ENCODE data around the gene JUNB.

The JUNB gene

DNA sequence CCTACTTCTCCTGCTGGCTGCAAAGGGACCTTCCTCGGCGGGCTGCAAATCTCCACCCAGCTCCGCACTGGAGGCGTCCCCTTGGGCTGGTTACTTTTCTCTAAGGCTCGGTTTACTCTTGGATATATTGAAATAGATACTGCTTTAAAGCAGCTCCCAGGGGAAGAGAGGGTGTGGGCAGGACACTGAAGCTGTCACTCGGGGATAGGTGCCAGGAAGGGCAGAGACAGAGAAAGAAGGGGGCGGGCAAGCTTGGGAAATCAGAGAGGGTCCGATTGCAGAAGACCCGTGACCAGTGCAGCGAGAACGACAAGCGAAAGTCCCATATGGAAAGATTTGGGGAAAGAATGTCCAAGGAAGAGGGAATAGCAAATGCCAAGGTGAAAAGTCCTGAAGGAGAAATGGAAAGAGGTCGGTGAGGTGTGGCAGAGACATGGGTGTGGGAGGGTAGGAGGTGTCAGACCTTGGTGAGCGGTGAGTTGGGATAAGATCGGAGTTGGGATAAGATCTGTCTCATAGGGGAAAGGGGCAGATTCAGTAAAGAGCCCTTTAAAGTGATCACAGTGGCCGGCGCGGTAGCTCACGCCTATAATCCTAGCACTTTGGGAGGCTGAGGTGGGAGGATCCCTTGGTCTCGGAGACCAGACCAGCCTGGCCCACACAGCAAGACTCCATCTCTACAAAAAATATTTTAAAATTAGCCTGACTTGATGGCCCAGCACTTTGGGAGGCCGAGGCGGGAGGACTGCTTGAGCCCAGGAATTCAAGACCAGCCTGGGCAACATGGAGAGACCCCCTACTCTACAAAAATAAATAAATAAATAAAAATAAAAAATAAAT, 11.2 kb downstream of the JUNB start:
- Histone ChIP-seq H2BK15ac (ENCODE audit: low read depth, poor library complexity, severe bottlenecking) (no peak overlapping the region), H2AFZ (ENCODE audit: low read depth, low read length) (peak overlapping the region; percentile 73), H4K8ac (ENCODE audit: low read length) (peak overlapping the region; percentile 33), H3K9me3 (ENCODE audit: control insufficient read depth, low read length) (no peaks in the 10 kb centered on the region), H3K36me3 (ENCODE audit: control insufficient read depth in 1 of 2, insufficient read depth in 2 of 2, low read depth in 1 of 2, low read length in 2 of 2) (peaks cover 14 to 16% of the 10 kb centered on the region in 2 experiments), H3K4me2 (ENCODE audit: low read length, poor library complexity, severe bottlenecking) (peak overlapping the region; percentile 68), H3K79me1 (replicated peaks; ENCODE audit: low read length, poor library complexity, severe bottlenecking) (peaks cover 26% of the 10 kb centered on the region), H3K9ac (ENCODE audit: low read length) (peak overlapping the region; percentile 88), H4K91ac (ENCODE audit: low read length) (no peak overlapping the region), H3K4ac (ENCODE audit: low read depth in 1 of 2, low read length in 2 of 2) (no peak overlapping the region), H3K27ac (ENCODE audit: low read length, poor library complexity, severe bottlenecking) (no peak overlapping the region), H3K4me1 (ENCODE audit: control insufficient read depth, insufficient read depth, low read depth, low read length) (peaks cover 32% of the 10 kb centered on the region), H3K23ac (ENCODE audit: low read length in 2 of 2) (no peak overlapping the region), H3K18ac (ENCODE audit: low read depth in 1 of 2, low read length in 2 of 2) (no peak overlapping the region), H2BK120ac (ENCODE audit: low read depth, low read length) (no peak overlapping the region), H2BK5ac (ENCODE audit: low read depth, low read length, poor library complexity, severe bottlenecking) (no peak overlapping the region), H3K27me3 (ENCODE audit: control insufficient read depth in 1 of 2, insufficient read depth in 1 of 2, low read length in 2 of 2) (no peaks in the 10 kb centered on the region), H2AK5ac (ENCODE audit: low read length, severe bottlenecking) (no peak overlapping the region), H2BK12ac (ENCODE audit: low read length in 2 of 2) (no peak overlapping the region), H3K4me3 (ENCODE audit: insufficient read depth in 1 of 2, low read depth in 1 of 2, low read length in 2 of 2) (peak overlapping the region; percentile 80 to 89), H3K14ac (ENCODE audit: low read length in 2 of 2) (no peak overlapping the region)
- no peak for DNase-seq
- WGBS = 52% methylated on average over 20 of the region's 22 CpGs

DNA sequence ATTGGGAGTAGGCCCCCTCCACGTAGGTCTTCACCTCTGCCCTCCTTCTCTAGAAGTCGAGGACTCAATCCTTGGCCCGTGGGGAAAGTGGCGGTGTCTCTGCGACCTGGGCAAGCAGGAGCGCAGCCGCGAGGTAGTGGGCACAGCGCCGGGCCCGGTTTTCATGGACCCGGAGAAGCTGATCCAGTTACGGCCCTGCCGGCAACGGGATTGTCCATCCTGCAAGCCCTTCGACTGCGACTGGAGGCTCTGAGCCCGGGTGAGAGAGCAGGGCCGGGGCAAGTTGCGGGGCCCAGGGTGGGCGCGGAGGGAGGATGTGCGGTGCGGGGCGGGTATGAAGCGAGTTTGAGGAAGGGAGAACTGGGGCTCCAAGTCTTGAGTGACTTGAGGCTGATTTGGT, 12.8 kb downstream of the JUNB start:
- no peaks in the 10 kb centered on the region for H3K9me3 ChIP-seq (ENCODE audit: control insufficient read depth, low read length)
- H4K8ac ChIP-seq (ENCODE audit: low read length) = no peak overlapping the region
- H3K27ac ChIP-seq (ENCODE audit: low read length, poor library complexity, severe bottlenecking) = no peak overlapping the region
- no peak overlapping the region for H3K4me2 ChIP-seq (ENCODE audit: low read length, poor library complexity, severe bottlenecking)
- H2BK5ac ChIP-seq (ENCODE audit: low read depth, low read length, poor library complexity, severe bottlenecking) = no peak overlapping the region
- H3K18ac ChIP-seq (ENCODE audit: low read depth in 1 of 2, low read length in 2 of 2) = no peak overlapping the region
- H3K36me3 ChIP-seq (ENCODE audit: control insufficient read depth in 1 of 2, insufficient read depth in 2 of 2, low read depth in 1 of 2, low read length in 2 of 2) = peaks cover 10 to 14% of the 10 kb centered on the region in 2 experiments
- H2BK15ac ChIP-seq (ENCODE audit: low read depth, poor library complexity, severe bottlenecking) = no peak overlapping the region
- H3K79me1 ChIP-seq (replicated peaks; ENCODE audit: low read length, poor library complexity, severe bottlenecking) = peaks cover 26% of the 10 kb centered on the region
- H2AK5ac ChIP-seq (ENCODE audit: low read length, severe bottlenecking) = no peak overlapping the region
- no peak overlapping the region for H2BK120ac ChIP-seq (ENCODE audit: low read depth, low read length)
- no peak overlapping the region for H4K91ac ChIP-seq (ENCODE audit: low read length)
- no peaks in the 10 kb centered on the region for H3K27me3 ChIP-seq (ENCODE audit: control insufficient read depth in 1 of 2, insufficient read depth in 1 of 2, low read length in 2 of 2)
- H3K23ac ChIP-seq (ENCODE audit: low read length in 2 of 2) = no peak overlapping the region
- H2AFZ ChIP-seq (ENCODE audit: low read depth, low read length) = no peak overlapping the region
- 93% methylated on average over 26 of the region's 26 CpGs for WGBS
- H3K4me3 ChIP-seq (ENCODE audit: insufficient read depth in 1 of 2, low read depth in 1 of 2, low read length in 2 of 2) = no peak overlapping the region
- H2BK12ac ChIP-seq (ENCODE audit: low read length in 2 of 2) = no peak overlapping the region
- H3K14ac ChIP-seq (ENCODE audit: low read length in 2 of 2) = no peak overlapping the region
- H3K4me1 ChIP-seq (ENCODE audit: control insufficient read depth, insufficient read depth, low read depth, low read length) = peaks cover 32% of the 10 kb centered on the region
- no peak overlapping the region for H3K9ac ChIP-seq (ENCODE audit: low read length)
- no peak for DNase-seq
- no peak overlapping the region for H3K4ac ChIP-seq (ENCODE audit: low read depth in 1 of 2, low read length in 2 of 2)

DNA sequence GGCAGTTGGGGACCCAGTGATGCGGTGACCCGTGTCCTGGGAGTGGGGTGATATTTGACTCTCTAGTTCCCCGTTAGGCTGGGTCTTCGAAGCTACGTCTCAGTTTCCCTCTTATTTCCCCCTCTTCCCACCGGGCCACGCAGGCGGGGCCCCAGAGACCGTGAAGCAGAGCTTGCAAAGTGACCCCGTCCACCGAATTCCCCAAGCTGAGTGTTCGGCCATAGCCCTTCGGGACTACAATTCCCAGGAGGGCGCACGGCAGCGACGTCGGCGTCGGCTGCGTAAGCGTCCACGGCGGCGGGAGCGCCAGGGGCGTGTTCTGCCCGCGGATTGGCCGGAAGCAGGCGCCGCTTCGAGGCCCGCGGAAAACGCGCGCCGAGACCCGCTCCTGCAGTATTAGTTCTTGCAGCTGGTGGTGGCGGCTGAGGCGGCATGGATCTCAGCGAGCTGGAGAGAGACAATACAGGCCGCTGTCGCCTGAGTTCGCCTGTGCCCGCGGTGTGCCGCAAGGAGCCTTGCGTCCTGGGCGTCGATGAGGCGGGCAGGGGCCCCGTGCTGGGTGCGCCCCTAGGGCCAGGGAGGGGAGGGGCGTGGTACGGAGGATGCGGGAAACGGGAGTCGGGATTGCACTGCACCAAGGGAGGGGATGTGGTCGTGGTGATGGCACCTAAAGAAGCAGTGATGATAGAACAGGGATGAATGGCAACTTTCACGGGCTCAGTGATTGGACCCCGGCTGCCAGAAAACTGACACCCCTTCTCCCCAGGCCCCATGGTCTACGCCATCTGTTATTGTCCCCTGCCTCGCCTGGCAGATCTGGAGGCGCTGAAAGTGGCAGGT, 15.2 kb downstream of the JUNB start, which contains the start of gene RNASEH2A:
Gene RNASEH2A (plus strand): TSS at position 343 of the 840 bp plus-strand sequence. CDS start 90 bp downstream, at position 433.
- peak; percentile 91 for DNase-seq
- peak within 1 kb of the TSS; percentile 18 to 19 for H3K4ac ChIP-seq (ENCODE audit: low read depth in 1 of 2, low read length in 2 of 2)
- H3K18ac ChIP-seq (ENCODE audit: low read depth in 1 of 2, low read length in 2 of 2) = peak within 1 kb of the TSS; percentile 61
- H3K27me3 ChIP-seq (ENCODE audit: control insufficient read depth in 1 of 2, insufficient read depth in 1 of 2, low read length in 2 of 2) = no peaks in the 10 kb centered on the region
- no peaks in the 10 kb centered on the region for H3K9me3 ChIP-seq (ENCODE audit: control insufficient read depth, low read length)
- H3K4me1 ChIP-seq (ENCODE audit: control insufficient read depth, insufficient read depth, low read depth, low read length) = peaks cover 20% of the 10 kb centered on the region
- peak within 1 kb of the TSS; percentile 75 to 82 for H3K4me3 ChIP-seq (ENCODE audit: insufficient read depth in 1 of 2, low read depth in 1 of 2, low read length in 2 of 2)
- no peak within 1 kb of the TSS for H2BK12ac ChIP-seq (ENCODE audit: low read length in 2 of 2)
- H3K4me2 ChIP-seq (ENCODE audit: low read length, poor library complexity, severe bottlenecking) = peak within 1 kb of the TSS; percentile 85
- no peak within 1 kb of the TSS for H2BK15ac ChIP-seq (ENCODE audit: low read depth, poor library complexity, severe bottlenecking)
- no peak within 1 kb of the TSS for H3K27ac ChIP-seq (ENCODE audit: low read length, poor library complexity, severe bottlenecking)
- H2BK120ac ChIP-seq (ENCODE audit: low read depth, low read length) = peak within 1 kb of the TSS; percentile 81
- H2BK5ac ChIP-seq (ENCODE audit: low read depth, low read length, poor library complexity, severe bottlenecking) = no peak within 1 kb of the TSS
- peak within 1 kb of the TSS in 1 of 2 experiments; percentile 57 for H3K14ac ChIP-seq (ENCODE audit: low read length in 2 of 2)
- peak within 1 kb of the TSS; percentile 87 for H4K91ac ChIP-seq (ENCODE audit: low read length)
- 6% methylated on average over 55 of the region's 66 CpGs for WGBS
- H2AFZ ChIP-seq (ENCODE audit: low read depth, low read length) = peak within 1 kb of the TSS; percentile 74
- peak within 1 kb of the TSS; percentile 79 for H3K9ac ChIP-seq (ENCODE audit: low read length)
- H3K36me3 ChIP-seq (ENCODE audit: control insufficient read depth in 1 of 2, insufficient read depth in 2 of 2, low read depth in 1 of 2, low read length in 2 of 2) = peaks cover 0 to 10% of the 10 kb centered on the region in 2 experiments
- peak within 1 kb of the TSS; percentile 99 for H4K8ac ChIP-seq (ENCODE audit: low read length)
- H3K23ac ChIP-seq (ENCODE audit: low read length in 2 of 2) = peak within 1 kb of the TSS in 1 of 2 experiments; percentile 29
- H3K79me1 ChIP-seq (replicated peaks; ENCODE audit: low read length, poor library complexity, severe bottlenecking) = peaks cover 8% of the 10 kb centered on the region
- H2AK5ac ChIP-seq (ENCODE audit: low read length, severe bottlenecking) = peak within 1 kb of the TSS; percentile 13

DNA sequence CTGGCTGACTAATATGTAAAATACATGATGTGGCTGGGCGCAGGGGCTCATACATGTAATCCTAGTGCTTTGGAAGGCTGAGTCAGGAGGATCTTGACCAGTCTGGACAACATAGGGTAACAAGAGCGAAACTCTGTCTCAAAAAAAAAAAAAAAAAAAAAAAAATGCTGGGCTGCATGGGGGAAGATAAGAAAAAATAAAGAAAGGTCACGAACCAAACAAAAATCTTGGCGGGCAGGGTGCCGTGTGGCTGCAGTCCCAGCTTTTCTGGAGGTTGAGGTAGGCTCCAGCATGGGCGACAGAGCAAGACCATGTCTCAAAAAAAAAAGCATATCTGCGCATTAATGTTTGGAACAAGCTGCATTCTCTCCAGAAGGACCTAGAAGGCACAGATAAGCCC, 23.8 kb downstream of the JUNB start:
- H2BK5ac ChIP-seq (ENCODE audit: low read depth, low read length, poor library complexity, severe bottlenecking) = no peak overlapping the region
- H2BK12ac ChIP-seq (ENCODE audit: low read length in 2 of 2) = no peak overlapping the region
- H4K8ac ChIP-seq (ENCODE audit: low read length) = no peak overlapping the region
- no peak overlapping the region for H2AFZ ChIP-seq (ENCODE audit: low read depth, low read length)
- H3K4me3 ChIP-seq (ENCODE audit: insufficient read depth in 1 of 2, low read depth in 1 of 2, low read length in 2 of 2) = no peak overlapping the region
- H3K23ac ChIP-seq (ENCODE audit: low read length in 2 of 2) = no peak overlapping the region
- WGBS = 97% methylated on average over 7 of the region's 7 CpGs
- no peak overlapping the region for H3K4me2 ChIP-seq (ENCODE audit: low read length, poor library complexity, severe bottlenecking)
- no peaks in the 10 kb centered on the region for H3K9me3 ChIP-seq (ENCODE audit: control insufficient read depth, low read length)
- H3K18ac ChIP-seq (ENCODE audit: low read depth in 1 of 2, low read length in 2 of 2) = no peak overlapping the region
- H3K4me1 ChIP-seq (ENCODE audit: control insufficient read depth, insufficient read depth, low read depth, low read length) = no peaks in the 10 kb centered on the region
- H3K79me1 ChIP-seq (replicated peaks; ENCODE audit: low read length, poor library complexity, severe bottlenecking) = no peaks in the 10 kb centered on the region
- H3K27ac ChIP-seq (ENCODE audit: low read length, poor library complexity, severe bottlenecking) = no peak overlapping the region
- H3K27me3 ChIP-seq (ENCODE audit: control insufficient read depth in 1 of 2, insufficient read depth in 1 of 2, low read length in 2 of 2) = no peaks in the 10 kb centered on the region
- no peak overlapping the region for H2BK120ac ChIP-seq (ENCODE audit: low read depth, low read length)
- no peak overlapping the region for H3K14ac ChIP-seq (ENCODE audit: low read length in 2 of 2)
- no peak for DNase-seq
- H4K91ac ChIP-seq (ENCODE audit: low read length) = no peak overlapping the region
- H3K9ac ChIP-seq (ENCODE audit: low read length) = no peak overlapping the region
- peaks cover 6 to 9% of the 10 kb centered on the region in 2 experiments for H3K36me3 ChIP-seq (ENCODE audit: control insufficient read depth in 1 of 2, insufficient read depth in 2 of 2, low read depth in 1 of 2, low read length in 2 of 2)
- H2BK15ac ChIP-seq (ENCODE audit: low read depth, poor library complexity, severe bottlenecking) = no peak overlapping the region
- no peak overlapping the region for H3K4ac ChIP-seq (ENCODE audit: low read depth in 1 of 2, low read length in 2 of 2)
- H2AK5ac ChIP-seq (ENCODE audit: low read length, severe bottlenecking) = no peak overlapping the region

Data from mesenchymal stem cell (in vitro differentiated cells and primary cell).